Left ventricle myocardium superior (tissue), 1 donor: ENCODE measurements around the gene C16orf78. TPM values are rescaled to one million over a fixed set of nuclear protein-coding genes. Genes with fewer than 3 reads are reported as not detected.

Experiments used
- ATAC-seq: fragments of 200-7000 bp; cut with Tn5 transposase; one replicate; pipeline ENCODE4 v1.9.1; 2020; ENCODE audit warnings: mild to moderate bottlenecking, moderate library complexity
- DNase-seq: peaks from one replicate; pipeline ENCODE4 v3.0.0-alpha.2; 2020
- intact Hi-C: fragments of 100-400 bp; cut with micrococcal nuclease; formaldehyde crosslinking; loops from one replicate; pipeline ENCODE4 v1.11.0; 2022
- total RNA-seq: library from RNA; stranded (reverse); fragmentation: NEBNext Ultra II Directional; extraction: Animal tissue kit (Norgen Biotek cat#: 25700); gene quantifications from one replicate; pipeline ENCODE4 v1.2.1, GENCODE V29; 2021
- donor health status: DM: no; HTN: yes; CAD: no; lungs with severe emphysema.

The C16orf78 gene
- total RNA-seq, 1 donor from 2014 or later = not detected

DNA sequence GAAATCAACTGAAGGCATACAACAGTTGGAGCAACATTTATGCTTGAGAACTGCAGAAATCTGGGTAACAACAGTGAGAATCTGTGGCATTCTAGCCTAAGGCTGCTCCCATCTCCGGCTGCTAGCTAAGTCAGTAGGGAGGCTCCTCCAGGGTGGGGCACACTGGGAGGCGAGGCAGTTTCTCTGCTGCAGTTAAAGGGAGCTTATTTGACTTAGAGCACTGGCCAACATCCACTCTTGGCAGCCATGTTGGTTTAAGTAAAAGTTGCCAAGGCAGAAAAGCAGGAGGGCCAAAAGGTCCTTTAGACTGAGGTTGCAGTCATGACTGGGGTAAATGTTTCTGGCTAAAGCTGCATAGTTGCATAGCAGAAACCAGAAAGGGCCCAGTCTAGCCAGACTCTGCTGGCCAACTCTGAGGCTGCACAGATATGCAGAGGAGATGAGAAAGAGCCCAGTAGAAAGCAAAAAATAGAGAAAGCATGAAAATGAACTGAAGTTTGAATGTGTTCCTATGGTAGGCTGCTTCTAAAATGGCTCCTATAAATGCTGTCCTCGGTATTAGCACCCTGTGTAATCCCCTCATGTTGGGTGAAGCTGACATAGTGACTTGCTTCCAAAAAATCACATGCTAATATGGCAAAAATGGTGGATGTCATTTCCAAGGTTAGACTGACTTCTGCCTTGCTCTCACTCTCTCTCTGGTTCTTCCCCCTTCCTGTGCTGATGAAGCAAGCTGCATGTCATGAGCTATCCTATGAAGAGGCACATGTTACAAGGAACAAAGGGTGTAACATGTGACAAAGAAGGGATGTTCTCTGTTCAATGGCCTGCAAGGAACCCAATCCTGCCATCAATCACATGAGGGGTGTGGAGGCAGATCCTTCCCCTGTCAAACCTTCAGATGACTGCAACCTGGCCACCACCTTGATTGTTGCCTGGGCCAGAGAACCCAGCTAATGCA lies 3.7 kb upstream of the C16orf78 start:
- ATAC-seq (no peak), DNase-seq (no peak)
- intact Hi-C loops = no loop called here

- intact Hi-C loops = no loop called here
- DNase-seq = no peak
Observed at GRCh38 chr16:49376206-49376605, 2.6 kb downstream of the C16orf78 start.

DNA sequence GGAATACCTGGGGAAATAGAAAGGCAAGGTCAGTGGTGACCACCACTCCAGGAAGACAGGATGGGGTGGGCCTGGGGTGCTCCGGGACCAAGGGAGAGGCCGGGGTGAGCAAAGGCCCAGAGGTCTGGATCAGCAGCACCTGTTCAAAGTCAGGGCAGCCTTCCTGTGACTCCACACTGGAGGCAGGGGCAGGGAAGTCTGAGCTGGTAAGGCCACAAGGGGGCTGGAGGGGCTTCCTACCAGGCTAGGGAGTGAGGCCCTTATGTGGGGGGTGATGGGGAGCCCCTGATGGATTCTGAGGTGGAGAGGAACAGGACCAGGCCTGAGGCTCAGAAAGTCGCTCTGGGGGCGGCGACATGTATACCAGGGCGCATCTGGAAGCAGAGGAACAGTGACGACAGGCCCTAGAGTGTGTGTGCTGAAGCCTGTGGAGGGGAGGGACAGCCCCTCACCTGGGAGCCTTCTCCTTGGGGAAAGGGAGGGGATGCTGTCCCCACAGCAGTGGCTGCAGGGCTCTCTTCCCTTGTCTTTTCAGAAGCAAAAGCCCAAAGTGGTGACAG lies 3.7 kb downstream of the C16orf78 start:
- intact Hi-C loops = no loop called here
- DNase-seq (no peak), ATAC-seq (no peak)

More at GRCh38 chr16:49376206-49376605, 2.6 kb downstream of the C16orf78 start:
- no peak for ATAC-seq

DNA sequence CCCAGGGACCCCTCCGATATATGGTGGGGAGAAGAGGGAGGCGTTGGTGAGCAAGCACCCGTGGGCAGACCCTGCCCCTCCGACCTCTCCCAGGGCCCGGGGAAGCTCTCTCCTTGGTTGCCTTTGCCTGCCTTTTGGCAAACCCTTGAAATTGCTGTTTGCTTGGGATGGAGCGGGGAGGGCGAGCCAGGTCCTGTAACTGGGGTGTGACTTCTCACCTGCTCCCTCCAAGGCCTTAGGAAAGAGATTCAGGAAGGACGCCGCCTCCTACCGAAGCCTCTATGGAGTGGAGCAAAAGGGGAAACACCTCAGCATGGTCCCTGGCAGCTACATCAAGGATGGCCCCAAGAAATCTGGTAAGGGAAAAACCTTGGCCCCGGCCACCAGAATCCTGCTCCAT lies 4.6 kb downstream of the C16orf78 start:
- intact Hi-C loops = no loop called here
- DNase-seq (no peak), ATAC-seq (no peak)

- DNase-seq (no peak), ATAC-seq (no peak)
- intact Hi-C loops = no loop called here
Observed at GRCh38 chr16:49378816-49379215, 5.2 kb downstream of the C16orf78 start.

DNA sequence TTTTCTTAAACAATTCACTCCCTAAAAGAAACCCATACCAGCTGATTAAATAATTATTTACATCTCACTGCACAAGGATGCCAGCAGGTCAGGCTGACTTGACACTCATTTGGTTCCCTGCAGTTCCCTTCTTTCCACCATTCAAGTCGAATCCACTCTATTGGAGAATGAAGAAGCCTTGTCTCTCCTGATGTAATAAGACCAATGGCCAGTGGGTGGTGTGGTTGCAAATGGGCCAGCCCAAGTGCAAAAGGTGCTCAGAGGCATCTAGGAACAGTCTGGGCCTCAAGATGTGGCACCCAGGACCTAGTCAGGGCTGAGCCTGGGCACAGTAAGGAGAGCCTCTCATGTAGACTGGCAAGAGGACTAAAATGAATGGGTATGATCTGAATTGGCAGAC lies 9.3 kb downstream of the C16orf78 start:
- intact Hi-C loops = no loop called here
- DNase-seq (no peak), ATAC-seq (no peak)

DNA sequence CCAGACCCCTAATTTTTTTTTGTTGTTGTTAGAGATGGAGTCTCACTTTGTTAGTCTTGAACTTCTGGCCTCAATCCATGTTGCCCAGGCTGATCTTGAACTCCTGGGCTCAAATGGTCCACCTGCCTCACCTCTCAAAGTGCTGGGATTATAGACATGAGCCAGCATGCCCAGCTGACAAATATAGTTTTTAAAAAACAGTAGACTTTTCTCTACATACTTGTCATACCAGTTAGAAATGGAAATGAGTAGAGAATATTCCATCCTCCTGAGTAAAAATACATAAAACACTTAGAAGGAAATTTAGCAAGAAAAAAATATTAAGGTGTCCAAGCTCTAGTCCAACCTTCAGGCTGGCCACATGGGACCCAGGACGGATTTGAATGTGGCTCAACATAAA lies 21.4 kb downstream of the C16orf78 start:
- ATAC-seq (no peak), DNase-seq (no peak)
- intact Hi-C loops = no loop called here

DNA sequence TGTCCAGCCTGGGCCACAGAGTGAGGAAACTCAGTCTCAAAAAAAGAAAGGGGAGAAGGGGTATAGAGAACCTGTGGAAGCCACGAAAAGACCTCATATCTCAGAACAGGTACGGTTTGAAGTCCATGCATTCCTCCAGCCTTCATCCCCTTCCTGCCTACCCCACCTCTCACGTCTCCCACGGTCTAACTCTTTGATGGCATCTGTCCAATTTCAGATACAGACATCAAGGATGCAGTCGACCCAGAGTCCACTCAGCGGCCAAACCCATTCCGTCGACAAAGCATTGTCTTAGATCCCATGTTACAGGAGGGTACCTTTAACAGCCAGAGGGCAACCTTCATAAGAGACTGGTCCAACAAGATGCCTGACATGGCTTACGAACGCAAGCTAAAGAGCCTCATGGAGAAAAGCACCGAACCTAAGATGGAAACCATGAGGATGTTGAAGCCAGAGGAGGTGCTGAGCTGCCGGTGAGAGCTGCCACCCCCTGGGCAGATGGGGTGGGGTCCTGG lies 22.7 kb downstream of the C16orf78 start:
- no peak for DNase-seq
- intact Hi-C loops = no loop called here

DNA sequence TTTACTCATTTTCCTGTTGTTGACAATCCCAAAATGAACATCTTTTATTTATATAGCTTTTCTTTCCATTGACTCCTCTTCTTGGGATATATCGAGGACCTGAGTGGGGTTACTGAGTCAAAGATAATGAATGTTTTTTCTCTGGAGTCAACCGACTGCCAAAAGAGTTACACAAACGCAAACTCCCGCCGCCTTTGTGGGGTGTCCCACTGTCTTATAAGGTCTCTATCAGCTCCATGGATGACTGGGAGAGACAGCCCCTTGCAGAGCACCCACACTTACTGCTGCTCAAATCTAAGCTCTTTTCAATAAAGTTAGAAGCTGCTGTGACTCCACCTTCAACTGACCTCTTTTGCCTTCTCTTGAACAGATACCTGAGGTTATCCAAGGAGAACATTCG lies 25.2 kb downstream of the C16orf78 start:
- intact Hi-C loops = no loop called here
- DNase-seq (no peak), ATAC-seq (no peak)

More for the DNA sequence above, 22.7 kb downstream of the C16orf78 start:
- ATAC-seq = no peak

DNA sequence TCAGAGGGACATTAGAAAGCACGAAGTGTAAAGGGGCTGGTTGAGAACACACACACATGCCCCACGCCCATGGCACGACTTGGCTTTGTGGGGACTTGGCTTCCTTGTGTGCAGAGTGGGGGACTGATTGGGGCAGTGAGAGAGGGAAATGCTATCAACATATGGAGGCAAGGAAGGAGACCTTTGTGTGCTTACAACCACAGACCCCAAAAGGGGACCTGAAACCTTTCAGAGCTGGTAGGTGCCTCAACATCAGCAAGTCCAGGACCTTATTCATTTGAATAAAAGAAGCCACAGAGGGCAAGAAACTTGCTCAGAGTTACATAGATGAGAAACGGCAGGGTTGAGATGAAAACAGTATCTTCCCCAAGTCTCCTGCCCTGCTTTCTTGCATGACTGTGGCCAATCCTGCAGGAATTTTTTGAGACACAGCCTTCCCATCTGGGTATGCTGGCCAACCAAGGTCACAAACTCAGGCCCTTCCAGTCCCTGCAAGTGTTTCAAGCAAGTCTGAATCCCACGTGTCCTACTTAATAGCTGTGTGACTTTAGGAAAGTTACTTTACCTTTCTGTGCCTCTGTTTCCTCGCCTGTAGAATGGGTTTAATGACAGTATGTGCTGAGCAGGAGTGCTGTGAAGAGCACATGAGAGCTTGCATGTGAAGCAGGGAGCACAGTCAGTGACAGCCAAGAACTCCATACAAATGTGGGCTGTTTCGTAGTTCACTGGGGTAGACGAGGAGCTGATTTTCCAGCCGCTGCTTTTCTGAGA lies 26.2 kb downstream of the C16orf78 start:
- intact Hi-C loops = loop anchor here (10.0 kb wide), 2 partner anchors 195 to 525 kb away; no protein-coding TSS in a partner anchor
- no peak for ATAC-seq
- no peak for DNase-seq

GRCh38 chr16:49400611-49401010 lies 27.0 kb downstream of the C16orf78 start:
- no peak for ATAC-seq
- intact Hi-C loops = loop anchor here (10.0 kb wide), 2 partner anchors 194 to 524 kb away; no protein-coding TSS in a partner anchor
- DNase-seq = no peak

GRCh38 chr16:49405123-49405522 lies 31.5 kb downstream of the C16orf78 start:
- ATAC-seq (no peak), DNase-seq (no peak)
- intact Hi-C loops = loop anchor here (10.0 kb wide), 2 partner anchors 190 to 520 kb away; no protein-coding TSS in a partner anchor

DNA sequence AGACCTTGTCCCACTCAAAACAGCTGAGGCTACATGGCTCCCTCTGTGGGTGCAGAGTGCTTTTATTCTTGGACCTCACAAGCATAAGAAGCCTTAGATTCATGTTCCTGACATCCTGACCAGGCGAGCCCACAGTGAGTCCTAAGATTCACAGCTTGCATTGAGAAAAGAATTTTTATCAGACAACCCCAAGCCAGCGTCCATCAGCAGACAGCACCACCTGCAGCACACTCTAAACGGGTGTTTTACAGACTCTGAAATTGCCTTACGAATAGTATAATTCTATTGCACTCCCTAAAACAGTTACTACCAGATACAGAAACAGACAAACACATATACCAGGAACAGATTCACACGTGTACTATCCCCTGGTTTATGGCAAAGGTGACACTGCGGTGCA lies 31.9 kb downstream of the C16orf78 start:
- intact Hi-C loops = loop anchor here (10.0 kb wide), 2 partner anchors 189 to 519 kb away; no protein-coding TSS in a partner anchor
- ATAC-seq (no peak), DNase-seq (no peak)

GRCh38 chr16:49407873-49408550 lies 34.4 kb downstream of the C16orf78 start:
- ATAC-seq = peak; percentile 99
- intact Hi-C loops = loop anchor here (10.0 kb wide), 2 partner anchors 187 to 517 kb away; no protein-coding TSS in a partner anchor
- peak; percentile 89 for DNase-seq

- ATAC-seq = no peak
- no peak for DNase-seq
- intact Hi-C loops = loop anchor here (10.0 kb wide), 2 partner anchors 186 to 516 kb away; no protein-coding TSS in a partner anchor
Observed at GRCh38 chr16:49409121-49409520, 35.5 kb downstream of the C16orf78 start.

GRCh38 chr16:49410226-49410625 lies 36.6 kb downstream of the C16orf78 start:
- intact Hi-C loops = no loop called here
- DNase-seq (no peak), ATAC-seq (no peak)

- ATAC-seq = no peak
- DNase-seq = no peak
- intact Hi-C loops = no loop called here
Observed at GRCh38 chr16:49411121-49411970, 37.7 kb downstream of the C16orf78 start.

GRCh38 chr16:49414671-49415070 lies 41.1 kb downstream of the C16orf78 start:
- DNase-seq = no peak

More at GRCh38 chr16:49414671-49415070, 41.1 kb downstream of the C16orf78 start:
- intact Hi-C loops = no loop called here
- no peak for ATAC-seq
